Vagina (tissue), 2 donors: ENCODE data around the gene RHBG. TPM values are rescaled to one million over a fixed set of nuclear protein-coding genes. Genes with fewer than 3 reads are reported as not detected.

Source experiments
- DNase-seq, 2 donors: peaks; one replicate each; pipeline ENCODE4 v3.0.0-alpha.2; 2017; ENCODE audit errors: extremely low spot score in 2 of 2
- H3K27ac ChIP-seq: fragments of 200-600 bp; sonication (generic); one replicate; pipeline ENCODE4 v1.5.1; 2019
- H3K27me3 ChIP-seq: fragments of 200-600 bp; sonication (generic); one replicate; pipeline ENCODE4 v1.5.1; 2019
- H3K36me3 ChIP-seq, 2 donors: fragments of 200-600 bp; sonication (generic); one replicate each; pipeline ENCODE4 v1.5.1; 2017 to 2019
- H3K4me1 ChIP-seq: fragments of 200-600 bp; sonication (generic); one replicate; pipeline ENCODE4 v1.5.1; 2019
- H3K4me3 ChIP-seq, 2 donors: fragments of 200-600 bp; sonication (generic); 1 replicate in 1 of 2; 2 replicates in 1 of 2; pipeline ENCODE4 v1.5.1; 2016 to 2019
- H3K9me3 ChIP-seq: fragments of 200-600 bp; sonication (generic); one replicate; pipeline ENCODE4 v1.5.1; 2019
- POLR2A ChIP-seq, 2 donors: fragments of 450-650 bp; IDR thresholded peaks; one replicate each; pipeline ENCODE4 v1.6.1; 2017; ENCODE audit warnings: antibody characterized with exemption in 2 of 2, mild to moderate bottlenecking in 2 of 2, moderate library complexity in 2 of 2
- POLR2AphosphoS5 ChIP-seq, 2 donors: sonication (generic); formaldehyde crosslinking; IDR thresholded peaks; one replicate each; pipeline ENCODE4 v1.9.0; 2017; ENCODE audit warnings: antibody characterized with exemption in 2 of 2, mild to moderate bottlenecking in 2 of 2, low read depth in 1 of 2; ENCODE audit not compliant: insufficient read depth in 1 of 2
- intact Hi-C: fragments of 100-400 bp; cut with DNase I; formaldehyde crosslinking; loops from one replicate; pipeline ENCODE4 v1.15.1; 2023
- total RNA-seq: library from RNA; depleted of rRNA; stranded (reverse); fragments of >200 nt; gene quantifications from one replicate; pipeline ENCODE4 v1.2.3, GENCODE V29; 2016
- TF ChIP-seq, protein P1 (sequence below), 3 experiments: fragments of 450-650 bp in 2 of 3; fragments of 200-600 bp in 1 of 3; sonication (generic) in 1 of 3; IDR thresholded peaks; one replicate each; pipeline ENCODE4 v1.5.1; 2017 to 2019; ENCODE audit warnings: antibody characterized with exemption in 3 of 3, mild to moderate bottlenecking in 2 of 3, moderate library complexity in 2 of 3

The RHBG gene
- total RNA-seq, 1 donor from 2014 or later: not detected

DNA sequence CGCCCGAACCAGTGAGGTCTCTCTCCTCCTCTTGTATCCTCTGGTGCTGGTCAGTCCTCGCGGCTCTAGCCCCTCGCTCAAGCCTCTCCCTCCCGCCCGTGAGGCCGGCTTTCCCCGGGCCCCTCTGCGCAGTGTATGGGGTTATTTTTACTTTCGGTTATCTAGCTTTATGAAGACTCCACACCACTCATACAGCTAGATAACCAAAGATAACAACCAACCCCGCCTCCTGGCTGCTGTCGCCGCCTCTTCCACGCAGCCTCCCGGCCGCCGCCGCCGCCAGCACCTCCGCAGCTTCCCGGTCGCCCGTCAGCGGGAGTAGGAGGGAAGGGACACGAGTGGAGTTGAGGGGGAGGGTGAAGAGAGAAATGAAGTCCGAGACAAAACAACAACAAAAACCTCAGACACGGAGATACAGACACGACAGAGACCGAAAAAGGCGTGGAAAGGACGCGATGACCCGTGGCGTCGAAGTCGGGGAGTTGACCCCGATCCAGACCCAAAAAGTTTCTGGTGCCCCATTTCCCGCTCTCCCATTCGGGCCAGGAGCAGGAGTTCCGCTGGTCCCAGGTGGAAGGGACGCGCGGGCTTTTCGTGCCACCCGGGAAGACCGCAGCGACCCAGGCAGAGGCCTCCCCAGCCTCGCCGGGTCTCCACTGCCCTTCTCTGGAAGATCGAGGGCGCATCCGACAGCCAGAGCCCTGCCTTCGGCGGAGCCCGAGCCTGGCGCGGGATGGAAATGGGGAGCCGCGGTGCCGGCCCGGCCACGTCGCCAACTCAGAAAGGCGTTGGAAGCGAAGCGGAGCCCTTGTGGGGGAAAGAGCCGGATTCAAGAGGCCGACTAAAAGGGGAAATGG is 51.4 kb downstream of the RHBG start:
- intact Hi-C loops: no loop called here

GRCh38 chr1:156421062-156421938 is 52.3 kb downstream of the RHBG start:
- peaks cover 20% of the 10 kb centered on the region for H3K27me3 ChIP-seq
- H3K4me1 ChIP-seq: peaks cover 26% of the 10 kb centered on the region
- H3K4me3 ChIP-seq: peak overlapping the region; percentile 37 to 44
- intact Hi-C loops: no loop called here
- peak in 1 of 2 donors; percentile 48 for TF ChIP-seq POLR2AphosphoS5 (IDR thresholded peaks at IDR 0.05; ENCODE audit: insufficient read depth in 1 of 2, low read depth in 1 of 2)
- TF ChIP-seq POLR2A (IDR thresholded peaks at IDR 0.05): no peak
- TF ChIP-seq, protein P1, sequence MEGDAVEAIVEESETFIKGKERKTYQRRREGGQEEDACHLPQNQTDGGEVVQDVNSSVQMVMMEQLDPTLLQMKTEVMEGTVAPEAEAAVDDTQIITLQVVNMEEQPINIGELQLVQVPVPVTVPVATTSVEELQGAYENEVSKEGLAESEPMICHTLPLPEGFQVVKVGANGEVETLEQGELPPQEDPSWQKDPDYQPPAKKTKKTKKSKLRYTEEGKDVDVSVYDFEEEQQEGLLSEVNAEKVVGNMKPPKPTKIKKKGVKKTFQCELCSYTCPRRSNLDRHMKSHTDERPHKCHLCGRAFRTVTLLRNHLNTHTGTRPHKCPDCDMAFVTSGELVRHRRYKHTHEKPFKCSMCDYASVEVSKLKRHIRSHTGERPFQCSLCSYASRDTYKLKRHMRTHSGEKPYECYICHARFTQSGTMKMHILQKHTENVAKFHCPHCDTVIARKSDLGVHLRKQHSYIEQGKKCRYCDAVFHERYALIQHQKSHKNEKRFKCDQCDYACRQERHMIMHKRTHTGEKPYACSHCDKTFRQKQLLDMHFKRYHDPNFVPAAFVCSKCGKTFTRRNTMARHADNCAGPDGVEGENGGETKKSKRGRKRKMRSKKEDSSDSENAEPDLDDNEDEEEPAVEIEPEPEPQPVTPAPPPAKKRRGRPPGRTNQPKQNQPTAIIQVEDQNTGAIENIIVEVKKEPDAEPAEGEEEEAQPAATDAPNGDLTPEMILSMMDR (IDR thresholded peaks at IDR 0.05): no peak
- H3K36me3 ChIP-seq: no peaks in the 10 kb centered on the region
- DNase-seq: no peak
- no peak overlapping the region for H3K27ac ChIP-seq
- no peaks in the 10 kb centered on the region for H3K9me3 ChIP-seq

More for the DNA sequence above, 51.4 kb downstream of the RHBG start:
- Histone ChIP-seq H3K4me1 (peaks cover 26% of the 10 kb centered on the region), H3K36me3 (no peaks in the 10 kb centered on the region), H3K4me3 (peak overlapping the region; percentile 37 to 44), H3K27me3 (peaks cover 20% of the 10 kb centered on the region), H3K9me3 (no peaks in the 10 kb centered on the region), H3K27ac (no peak overlapping the region)
- no peak for DNase-seq
- no peak for TF ChIP-seq POLR2AphosphoS5 (IDR thresholded peaks at IDR 0.05; ENCODE audit: insufficient read depth in 1 of 2, low read depth in 1 of 2)

- peak overlapping the region; percentile 37 to 44 for H3K4me3 ChIP-seq
- H3K27ac ChIP-seq: no peak overlapping the region
- no peak for DNase-seq
- intact Hi-C loops: no loop called here
- no peak for TF ChIP-seq POLR2AphosphoS5 (IDR thresholded peaks at IDR 0.05; ENCODE audit: insufficient read depth in 1 of 2, low read depth in 1 of 2)
- TF ChIP-seq POLR2A (IDR thresholded peaks at IDR 0.05): no peak
- TF ChIP-seq, protein P1 (IDR thresholded peaks at IDR 0.05): no peak
- no peaks in the 10 kb centered on the region for H3K9me3 ChIP-seq
- H3K27me3 ChIP-seq: peaks cover 20% of the 10 kb centered on the region
- peaks cover 26% of the 10 kb centered on the region for H3K4me1 ChIP-seq
- no peaks in the 10 kb centered on the region for H3K36me3 ChIP-seq
Observed at GRCh38 chr1:156421939-156422601, 53.1 kb downstream of the RHBG start.

GRCh38 chr1:156422602-156423091 is 53.6 kb downstream of the RHBG start:
- H3K27me3 ChIP-seq: peaks cover 20% of the 10 kb centered on the region
- peaks cover 26% of the 10 kb centered on the region for H3K4me1 ChIP-seq
- DNase-seq: no peak
- H3K27ac ChIP-seq: no peak overlapping the region
- H3K4me3 ChIP-seq: no peak overlapping the region
- TF ChIP-seq POLR2AphosphoS5 (IDR thresholded peaks at IDR 0.05; ENCODE audit: insufficient read depth in 1 of 2, low read depth in 1 of 2) (no peak), POLR2A (IDR thresholded peaks at IDR 0.05) (no peak)
- TF ChIP-seq, protein P1 (IDR thresholded peaks at IDR 0.05): no peak
- intact Hi-C loops: no loop called here
- H3K36me3 ChIP-seq: no peaks in the 10 kb centered on the region
- no peaks in the 10 kb centered on the region for H3K9me3 ChIP-seq
